Inferior parietal cortex (tissue), 1 donor: ENCODE results near the gene ABI3.

ENCODE experiments used
- DNase-seq: peaks from one replicate; pipeline ENCODE4 v3.0.0-alpha.2; 2016; ENCODE audit errors: extremely low spot score

Gene ABI3

DNA sequence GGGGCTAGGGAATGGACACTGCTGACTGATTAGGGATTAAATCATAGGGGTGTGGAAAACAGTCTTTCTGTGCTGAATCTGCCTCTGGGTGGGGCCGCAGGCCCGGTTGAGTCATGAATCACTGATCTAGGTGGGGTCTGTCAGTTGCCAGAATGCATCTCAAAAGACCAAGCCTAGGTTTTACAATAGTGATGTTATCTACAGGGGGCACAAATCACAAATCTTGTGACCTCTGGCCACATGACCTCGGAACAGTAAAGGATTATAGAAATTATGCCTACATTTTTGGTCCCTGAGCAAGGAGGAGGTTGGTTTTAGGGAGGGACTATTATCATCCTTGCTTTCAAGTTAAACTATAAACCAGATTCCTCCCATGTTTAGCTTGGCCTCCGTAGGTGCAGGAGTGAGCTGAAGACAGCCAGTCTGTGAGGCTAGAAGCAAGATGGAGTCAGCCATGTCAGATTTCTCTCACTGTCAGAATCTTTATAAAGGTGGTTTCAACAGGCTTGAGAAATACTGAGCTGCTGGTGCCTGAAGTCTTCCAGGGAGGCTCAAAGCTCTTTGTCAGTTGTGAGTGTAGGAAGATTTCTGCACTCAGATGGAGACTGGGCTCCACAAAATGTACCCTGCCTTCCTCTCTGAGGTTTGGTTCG lies 13.0 kb upstream of the ABI3 start:
- DNase-seq, result no peak

GRCh38 chr17:49198211-49198610 lies 12.3 kb upstream of the ABI3 start:
- no peak for DNase-seq

DNA sequence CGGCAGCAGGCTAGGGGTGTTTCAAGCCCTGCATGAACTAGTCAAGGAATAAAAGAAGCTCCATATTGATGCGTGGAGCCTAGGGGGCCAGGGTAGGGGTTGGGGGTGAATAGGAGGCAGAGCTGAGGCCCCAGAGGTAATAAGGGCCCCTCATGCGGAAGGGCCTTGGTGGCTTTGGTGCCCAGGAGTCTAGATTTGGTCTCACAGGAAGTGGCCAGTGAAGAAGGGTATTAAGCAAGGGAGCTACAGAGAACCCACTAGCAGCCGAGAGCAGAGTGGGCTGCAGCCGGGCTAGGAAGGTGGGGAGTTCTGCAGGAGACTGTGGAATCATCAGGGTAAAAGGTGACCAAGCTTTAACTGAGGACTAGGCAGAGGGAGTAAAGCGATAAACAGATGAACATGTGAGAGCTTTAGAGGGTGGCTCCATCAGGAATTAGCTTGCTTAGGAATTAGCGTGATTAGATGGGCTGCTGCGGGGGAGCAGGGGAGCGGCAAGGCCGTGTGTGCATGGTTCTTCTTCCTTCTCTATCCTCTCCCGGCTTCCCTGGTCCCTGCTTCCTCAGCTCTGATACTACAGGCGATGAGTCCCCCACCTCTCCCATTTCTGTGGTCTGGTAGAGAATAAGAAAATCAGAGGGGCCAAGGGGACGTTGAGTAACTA lies 10.0 kb upstream of the ABI3 start:
- DNase-seq, result no peak

- no peak for DNase-seq
Measured at GRCh38 chr17:49201481-49201927, 9.0 kb upstream of the ABI3 start.

DNA sequence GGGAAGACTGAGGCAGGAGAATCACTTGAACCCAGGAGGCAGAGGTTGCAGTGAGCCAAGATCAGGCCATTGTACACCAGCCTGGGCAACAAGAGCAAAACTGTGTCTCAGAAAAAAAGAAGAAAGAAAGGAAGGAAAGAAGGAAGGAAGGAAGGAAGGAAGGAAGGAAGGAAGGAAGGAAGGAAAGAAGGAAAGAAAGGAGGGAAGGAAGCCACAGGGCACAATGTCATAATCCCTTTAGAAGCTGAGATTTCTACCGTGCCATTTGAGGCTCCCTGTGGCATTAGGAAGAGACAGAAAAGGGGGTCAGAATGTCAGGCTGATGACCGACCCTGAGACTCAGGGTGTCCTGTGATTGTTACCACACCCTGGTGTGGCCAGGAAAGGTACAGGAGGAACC lies 6.7 kb upstream of the ABI3 start:
- DNase-seq, result no peak

DNA sequence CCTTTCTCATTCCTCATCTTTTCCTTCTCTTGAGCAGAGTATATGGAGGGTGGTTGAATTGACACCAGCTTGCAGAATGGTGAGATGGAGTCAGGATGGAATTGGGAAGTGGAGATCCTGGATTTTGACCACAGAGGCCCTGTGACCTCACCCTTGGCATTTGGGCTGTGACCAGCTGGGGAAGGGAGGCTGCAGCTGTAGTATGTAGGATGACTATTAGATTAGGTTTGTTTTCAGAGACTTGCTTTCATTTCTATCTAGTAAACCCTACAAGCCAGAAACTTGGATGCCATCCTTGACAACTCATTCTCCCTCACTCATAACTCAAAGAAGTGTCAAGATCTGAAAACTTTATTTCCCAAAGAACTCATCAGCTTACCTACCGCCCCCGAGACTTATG lies 6.0 kb upstream of the ABI3 start:
- no peak for DNase-seq

DNA sequence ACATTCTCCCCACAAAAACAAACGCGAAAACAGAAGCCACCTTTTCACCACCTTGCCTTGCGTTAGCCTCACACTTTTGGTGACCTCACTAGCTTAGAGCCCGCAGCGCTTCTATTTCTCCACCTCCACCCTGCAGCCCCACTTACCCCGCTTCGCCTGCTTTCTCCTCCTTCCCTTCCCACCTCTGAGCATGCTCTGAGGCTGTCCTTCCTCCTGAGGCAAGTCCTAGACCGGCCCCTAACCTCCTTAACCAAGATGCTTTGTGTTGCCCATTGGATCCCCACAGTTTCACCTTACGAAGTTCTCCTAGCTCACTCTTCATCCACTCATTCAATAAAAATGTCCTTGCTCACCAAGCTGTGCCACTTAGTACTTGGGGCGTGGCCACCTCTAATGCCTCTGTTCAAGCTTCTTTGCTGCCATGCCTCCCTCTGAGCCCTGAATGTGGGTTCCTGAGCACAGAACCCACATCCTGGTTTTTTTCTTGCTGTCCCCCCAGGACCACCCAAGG lies 1.4 kb upstream of the ABI3 start:
- DNase-seq, result no peak

DNA sequence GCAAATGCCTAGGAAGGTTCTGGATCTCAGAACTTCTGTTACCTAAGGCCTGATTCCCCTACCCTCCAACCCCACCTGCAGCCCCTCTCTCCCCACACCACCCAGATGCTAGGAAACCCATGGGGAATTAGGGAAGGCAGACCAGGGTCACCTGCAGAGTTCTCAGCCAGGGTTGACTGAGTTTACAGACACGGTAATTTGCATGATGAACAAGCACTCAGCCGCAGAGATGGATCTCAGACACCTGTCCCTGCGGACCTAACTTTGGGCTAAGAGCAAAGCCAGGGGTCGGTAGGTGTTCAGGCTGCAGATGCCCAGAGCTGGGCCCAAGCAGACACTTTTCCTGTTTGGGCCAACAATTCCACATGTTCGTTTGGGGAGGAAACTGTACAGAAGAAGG lies 2.9 kb downstream of the ABI3 start:
- no peak for DNase-seq

- no peak for DNase-seq
Measured at GRCh38 chr17:49213847-49214246, 3.3 kb downstream of the ABI3 start.

- no peak for DNase-seq
Measured at GRCh38 chr17:49214676-49215360, 4.3 kb downstream of the ABI3 start.

GRCh38 chr17:49216482-49216881 lies 6.0 kb downstream of the ABI3 start:
- no peak for DNase-seq

GRCh38 chr17:49216953-49217650 lies 6.6 kb downstream of the ABI3 start:
- no peak for DNase-seq

DNA sequence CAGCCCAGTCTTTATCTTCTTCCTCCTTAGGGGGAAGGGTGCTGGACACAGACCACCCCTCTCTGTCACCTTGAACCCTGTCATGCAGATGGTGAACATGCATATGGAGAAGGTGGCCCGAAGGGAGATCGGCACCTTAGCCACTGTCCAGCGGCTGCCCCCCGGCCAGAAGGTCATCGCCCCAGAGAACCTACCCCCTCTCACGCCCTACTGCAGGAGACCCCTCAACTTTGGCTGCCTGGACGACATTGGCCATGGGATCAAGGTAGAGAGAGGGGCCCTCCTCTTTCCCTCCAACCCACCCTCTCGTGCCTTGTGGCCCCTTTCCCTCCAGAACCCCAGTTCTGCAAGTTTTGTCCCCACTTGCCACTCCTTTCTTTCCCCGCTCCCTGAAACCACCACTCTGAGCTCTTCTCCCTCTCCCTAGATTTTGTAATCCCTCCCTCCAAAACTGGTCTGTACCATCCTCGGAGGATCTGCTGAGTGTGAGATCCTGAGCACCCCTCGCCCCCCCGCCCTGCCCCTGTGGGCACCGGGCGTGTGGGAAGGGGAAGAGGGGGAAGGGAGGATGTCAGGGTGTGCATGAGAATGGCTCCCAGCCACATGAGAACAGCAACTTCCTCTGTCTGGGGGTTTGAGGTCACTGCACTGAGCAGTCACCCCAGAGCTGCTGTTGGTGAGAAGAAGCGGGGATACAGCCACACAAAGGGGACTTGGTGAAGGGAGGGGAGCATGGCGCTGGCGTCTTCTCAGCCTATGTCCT lies 7.3 kb downstream of the ABI3 start:
- DNase-seq, result no peak

- no peak for DNase-seq
Measured at GRCh38 chr17:49218941-49219913, 8.7 kb downstream of the ABI3 start.

DNA sequence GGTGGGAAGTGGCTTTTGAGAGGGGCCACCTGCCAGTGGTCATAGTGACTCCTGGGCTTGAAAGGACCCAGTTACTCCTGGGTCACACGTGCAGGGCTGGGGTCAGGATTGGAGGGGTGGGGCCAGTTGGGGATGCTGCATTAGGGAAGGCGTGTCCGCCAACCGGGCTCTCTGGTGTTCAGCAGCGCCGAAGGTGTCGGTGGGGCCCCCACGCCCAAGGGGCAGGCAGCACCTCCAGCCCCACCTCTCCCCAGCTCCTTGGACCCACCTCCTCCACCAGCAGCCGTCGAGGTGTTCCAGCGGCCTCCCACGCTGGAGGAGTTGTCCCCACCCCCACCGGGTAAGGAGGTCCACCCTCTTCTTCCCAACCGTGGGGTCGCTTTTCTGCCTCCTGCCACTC lies 9.5 kb downstream of the ABI3 start:
- no peak for DNase-seq

- no peak for DNase-seq
Measured at GRCh38 chr17:49223168-49223516, 12.6 kb downstream of the ABI3 start.

GRCh38 chr17:49223517-49224197 lies 13.2 kb downstream of the ABI3 start:
- DNase-seq, result peak; percentile 54

- no peak for DNase-seq
Measured at GRCh38 chr17:49224198-49224996, 13.9 kb downstream of the ABI3 start.

DNA sequence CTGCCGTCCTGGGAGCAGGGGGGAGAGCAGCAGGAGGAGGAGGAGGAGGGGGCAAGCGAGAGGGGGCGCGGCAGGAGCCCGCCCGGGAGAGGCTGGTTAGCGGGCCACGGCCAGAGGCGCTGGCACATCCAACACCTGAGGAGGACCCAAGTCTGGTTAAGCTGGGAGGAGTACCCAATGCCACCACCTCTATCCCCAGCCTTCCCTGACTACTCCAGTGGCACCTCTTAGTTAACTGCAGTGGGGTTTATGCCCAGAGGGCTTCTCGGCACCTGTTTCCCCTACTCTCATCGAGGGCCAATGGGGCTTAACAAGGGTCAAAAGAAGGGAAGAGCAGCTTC lies 14.5 kb downstream of the ABI3 start:
- DNase-seq, result no peak
